AG04449 (cell line): ENCODE data around the gene GLS.

Experiments used
- CTCF ChIA-PET: fragments of 350-600 bp; formaldehyde crosslinking; extraction: SDS; loops from one replicate; lab custom pipeline; 2021; ENCODE audit warnings: antibody characterized with exemption; lab: Yijun Ruan, JAX
- POLR2A ChIA-PET: fragments of 400-600, 350-600 bp; formaldehyde crosslinking; extraction: SDS; loops from one replicate; lab custom pipeline; 2020; ENCODE audit warnings: antibody characterized with exemption, inconsistent platforms; lab: Yijun Ruan, JAX
- DNase-seq: peaks from one replicate; pipeline ENCODE4 v3.0.0-alpha.2; 2010; ENCODE audit warnings: low read depth, low spot score
- H3K4me3 ChIP-seq: 2 replicates; pipeline ENCODE4 v1.5.1; 2011; ENCODE audit warnings: low read depth, mild to moderate bottlenecking, control low read depth, low read length
- CTCF ChIP-seq: IDR thresholded peaks from one replicate; pipeline ENCODE4 v1.5.1; 2011; ENCODE audit warnings: mild to moderate bottlenecking, moderate library complexity, low read length, control low read depth, inconsistent platforms; ENCODE audit not compliant: insufficient read depth; ENCODE audit errors: missing control alignments

Gene GLS

GRCh38 chr2:190943706-190944105 is 63.1 kb downstream of the GLS start:
- TF ChIP-seq CTCF = no peak
- ChIA-PET POLR2A (no interaction called here), CTCF (no interaction called here)
- DNase-seq = no peak
- no peak overlapping the region for H3K4me3 ChIP-seq

- no peak for TF ChIP-seq CTCF
- ChIA-PET POLR2A (interaction anchor here (0.6 to 1.6 kb wide), 2 partner anchors 65 to 67 kb away, joined by 3 to 5 read pairs; partner anchors contain the start of gene GLS), CTCF (interaction anchor here (0.9 to 3.5 kb wide), 6 partner anchors 22 to 858 kb away, joined by 3 to 15 read pairs (median 3); no protein-coding TSS in a partner anchor)
- no peak overlapping the region for H3K4me3 ChIP-seq
- no peak for DNase-seq
Measured at GRCh38 chr2:190947141-190947540, 66.5 kb downstream of the GLS start.

GRCh38 chr2:190947711-190948251 is 67.2 kb downstream of the GLS start:
- no peak for TF ChIP-seq CTCF

GRCh38 chr2:190948671-190949070 is 68.0 kb downstream of the GLS start:
- ChIA-PET CTCF (interaction anchor here (0.9 to 3.5 kb wide), 5 partner anchors 98 to 169 kb away, joined by 3 to 15 read pairs (median 3); no protein-coding TSS in a partner anchor), POLR2A (no interaction called here)
- H3K4me3 ChIP-seq = no peak overlapping the region
- TF ChIP-seq CTCF = no peak
- DNase-seq = no peak

More at GRCh38 chr2:190947711-190948251, 67.2 kb downstream of the GLS start:
- DNase-seq = no peak
- ChIA-PET CTCF (interaction anchor here (0.9 to 3.5 kb wide), 7 partner anchors 22 to 168 kb away, joined by 3 to 15 read pairs (median 3); no protein-coding TSS in a partner anchor), POLR2A (interaction anchor here (0.6 to 1.6 kb wide), 2 partner anchors 66 to 68 kb away, joined by 3 to 5 read pairs; partner anchors contain the start of gene GLS)
- H3K4me3 ChIP-seq = no peak overlapping the region

GRCh38 chr2:190950566-190950991 is 70.0 kb downstream of the GLS start:
- POLR2A ChIA-PET = no interaction called here

More at GRCh38 chr2:190950566-190950991, 70.0 kb downstream of the GLS start:
- TF ChIP-seq CTCF = no peak
- no peak overlapping the region for H3K4me3 ChIP-seq
- DNase-seq = no peak
- CTCF ChIA-PET = interaction anchor here (0.5 to 1.6 kb wide), 2 partner anchors 44 to 170 kb away, joined by 3 to 9 read pairs; no protein-coding TSS in a partner anchor
